ENCODE results near the gene LDLRAD4. TPM values are rescaled to one million over a fixed set of nuclear protein-coding genes. Genes with fewer than 3 reads are reported as not detected.
"Not testable (repeated sequence)": the region's sequence is repeated elsewhere in the genome, so short reads cannot be mapped to it uniquely, and the experiment has no call there.

Gene LDLRAD4
- polyA plus RNA-seq, 3 donors from 2014 or later, result 4.8 to 11.3 (median 9.6) TPM

- peak overlapping the region in 5 of 6 donors; percentile 31 to 95 (median 59) for H3K27ac Mint-ChIP-seq
- H3K27me3 Mint-ChIP-seq (ENCODE audit: low read depth in 3 of 3), result peaks cover 0 to 3% (median 2%) of the 10 kb centered on the region in 3 donors
- H3K9me3 Mint-ChIP-seq, result no peaks in the 10 kb centered on the region
- H3K36me3 Mint-ChIP-seq, result peaks cover under 1 to 6% (median 2%) of the 10 kb centered on the region in 3 donors
- peaks cover 25 to 56% of the 10 kb centered on the region in 2 donors for H3K4me1 Mint-ChIP-seq
- DNase-seq, result no peak
- H3K4me3 Mint-ChIP-seq, result no peak overlapping the region
Observed at GRCh38 chr18:13486284-13486683, 267.7 kb downstream of the LDLRAD4 start.

- H3K36me3 Mint-ChIP-seq, result peaks cover 4 to 9% (median 4%) of the 10 kb centered on the region in 3 donors
- DNase-seq, result no peak
- no peaks in the 10 kb centered on the region for H3K9me3 Mint-ChIP-seq
- peak overlapping the region; percentile 79 to 95 (median 90) for H3K27ac Mint-ChIP-seq
- peaks cover 22 to 52% of the 10 kb centered on the region in 2 donors for H3K4me1 Mint-ChIP-seq
- peaks cover 0 to 3% (median 2%) of the 10 kb centered on the region in 3 donors for H3K27me3 Mint-ChIP-seq (ENCODE audit: low read depth in 3 of 3)
- no peak overlapping the region for H3K4me3 Mint-ChIP-seq
Observed at GRCh38 chr18:13486686-13487085, 268.1 kb downstream of the LDLRAD4 start.

- Mint-ChIP-seq H3K4me3 (peak overlapping the region; percentile 3 to 60 (median 38)), H3K9me3 (no peaks in the 10 kb centered on the region), H3K27me3 (ENCODE audit: low read depth in 3 of 3) (peaks cover 0 to 3% (median 2%) of the 10 kb centered on the region in 3 donors), H3K36me3 (peaks cover 4 to 9% (median 5%) of the 10 kb centered on the region in 3 donors), H3K27ac (peak overlapping the region; percentile 79 to 95 (median 90)), H3K4me1 (peaks cover 20 to 46% of the 10 kb centered on the region in 2 donors)
- DNase-seq, result peak; percentile 60 to 69 (median 67)
Observed at GRCh38 chr18:13487237-13487636, 268.7 kb downstream of the LDLRAD4 start.

GRCh38 chr18:13488281-13488929 lies 269.8 kb downstream of the LDLRAD4 start:
- peak overlapping the region; percentile 57 to 95 (median 88) for H3K27ac Mint-ChIP-seq
- H3K36me3 Mint-ChIP-seq, result peaks cover 4 to 9% (median 8%) of the 10 kb centered on the region in 3 donors
- H3K9me3 Mint-ChIP-seq, result no peaks in the 10 kb centered on the region
- H3K4me3 Mint-ChIP-seq, result no peak overlapping the region
- peaks cover 0 to 2% (median 2%) of the 10 kb centered on the region in 3 donors for H3K27me3 Mint-ChIP-seq (ENCODE audit: low read depth in 3 of 3)
- H3K4me1 Mint-ChIP-seq, result peaks cover 20 to 34% of the 10 kb centered on the region in 2 donors
- DNase-seq, result no peak

DNA sequence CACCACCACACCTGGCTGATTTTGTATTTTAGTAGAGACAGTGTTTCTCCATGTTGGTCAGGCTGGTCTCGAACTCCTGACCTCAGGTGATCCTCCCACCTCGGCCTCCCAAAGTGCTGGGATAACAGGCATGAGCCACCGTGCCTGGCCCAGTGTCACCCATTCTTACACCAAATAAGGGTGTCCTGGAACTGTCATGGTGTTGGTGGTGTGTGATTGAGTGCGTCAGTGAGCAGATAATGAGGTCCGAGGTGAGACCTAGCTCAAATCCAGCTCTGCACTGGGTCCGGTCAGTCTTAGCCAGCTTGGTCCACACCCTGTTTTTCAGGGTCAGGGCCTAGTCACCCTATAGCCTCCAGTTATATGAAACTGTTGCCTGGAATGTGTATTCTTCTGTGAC lies 270.7 kb downstream of the LDLRAD4 start:
- DNase-seq; H3K27me3 Mint-ChIP-seq (ENCODE audit: low read depth in 3 of 3); H3K9me3 Mint-ChIP-seq; H3K4me3 Mint-ChIP-seq: not testable (repeated sequence)
- peaks cover 18 to 32% of the 10 kb centered on the region in 2 donors for H3K4me1 Mint-ChIP-seq
- H3K36me3 Mint-ChIP-seq, result peaks cover 4 to 13% (median 8%) of the 10 kb centered on the region in 3 donors
- H3K27ac Mint-ChIP-seq, result peak overlapping the region in 2 of 6 donors; percentile 69 to 71

DNA sequence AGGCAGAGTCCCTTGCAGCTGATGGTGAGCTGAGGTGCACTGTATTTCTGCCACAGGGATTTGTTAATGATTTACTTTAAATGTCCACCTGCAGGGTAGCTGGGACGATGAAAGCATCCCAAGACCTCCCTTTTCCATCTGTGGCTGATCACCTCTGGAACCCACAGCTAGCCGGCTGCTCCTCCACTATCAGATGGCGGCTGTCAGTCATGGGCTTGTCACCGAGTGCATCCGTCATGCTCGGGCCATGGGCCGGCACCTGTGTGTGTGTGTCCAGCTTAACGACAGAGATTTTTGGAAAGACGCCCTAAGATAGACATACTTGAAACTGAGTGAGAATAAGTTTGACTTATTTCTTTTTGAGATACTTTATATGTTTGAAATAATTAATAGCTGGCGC lies 272.6 kb downstream of the LDLRAD4 start:
- peaks cover 20 to 32% of the 10 kb centered on the region in 2 donors for H3K4me1 Mint-ChIP-seq
- H3K27me3 Mint-ChIP-seq (ENCODE audit: low read depth in 3 of 3), result peaks cover 0 to 2% (median 2%) of the 10 kb centered on the region in 3 donors
- H3K9me3 Mint-ChIP-seq, result no peaks in the 10 kb centered on the region
- no peak for DNase-seq
- H3K4me3 Mint-ChIP-seq, result no peak overlapping the region
- no peak overlapping the region for H3K27ac Mint-ChIP-seq
- peaks cover 4 to 16% (median 11%) of the 10 kb centered on the region in 3 donors for H3K36me3 Mint-ChIP-seq

- Mint-ChIP-seq H3K4me1 (peaks cover 13 to 29% of the 10 kb centered on the region in 2 donors), H3K9me3 (no peaks in the 10 kb centered on the region), H3K36me3 (peaks cover 4 to 16% (median 11%) of the 10 kb centered on the region in 3 donors), H3K27me3 (ENCODE audit: low read depth in 3 of 3) (peaks cover 0 to 2% (median 1%) of the 10 kb centered on the region in 3 donors), H3K4me3 (no peak overlapping the region), H3K27ac (no peak overlapping the region)
- no peak for DNase-seq
Observed at GRCh38 chr18:13492314-13492713, 273.8 kb downstream of the LDLRAD4 start.

- Mint-ChIP-seq H3K9me3 (no peaks in the 10 kb centered on the region), H3K4me3 (no peak overlapping the region), H3K27ac (no peak overlapping the region), H3K4me1 (peaks cover 6 to 21% of the 10 kb centered on the region in 2 donors), H3K36me3 (peaks cover 4 to 18% (median 11%) of the 10 kb centered on the region in 3 donors), H3K27me3 (ENCODE audit: low read depth in 3 of 3) (peaks cover 0 to 1% (median 0%) of the 10 kb centered on the region in 3 donors)
- DNase-seq, result no peak
Observed at GRCh38 chr18:13493079-13493478, 274.5 kb downstream of the LDLRAD4 start.

DNA sequence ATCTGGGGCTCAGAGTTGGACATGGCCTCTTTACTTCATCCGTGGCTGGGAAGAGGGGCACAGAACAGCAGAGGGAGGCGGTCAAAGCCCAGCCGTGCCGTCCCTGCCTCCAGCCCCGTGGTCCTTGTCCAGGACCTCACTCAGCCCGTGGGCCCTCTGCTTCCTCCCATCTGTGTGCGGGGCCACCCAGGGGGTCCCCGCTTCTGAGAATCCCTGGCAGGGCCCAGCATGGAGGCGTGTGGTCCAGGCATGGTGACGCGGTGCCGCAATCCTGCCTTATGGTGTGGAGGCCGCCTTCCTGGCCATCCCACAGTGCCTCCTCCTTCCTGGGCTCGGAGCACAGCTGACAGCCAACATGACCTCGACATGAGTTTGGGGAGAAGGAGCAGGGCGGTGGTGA lies 275.2 kb downstream of the LDLRAD4 start:
- no peak overlapping the region for H3K4me3 Mint-ChIP-seq
- peaks cover 4 to 18% (median 15%) of the 10 kb centered on the region in 3 donors for H3K36me3 Mint-ChIP-seq

DNA sequence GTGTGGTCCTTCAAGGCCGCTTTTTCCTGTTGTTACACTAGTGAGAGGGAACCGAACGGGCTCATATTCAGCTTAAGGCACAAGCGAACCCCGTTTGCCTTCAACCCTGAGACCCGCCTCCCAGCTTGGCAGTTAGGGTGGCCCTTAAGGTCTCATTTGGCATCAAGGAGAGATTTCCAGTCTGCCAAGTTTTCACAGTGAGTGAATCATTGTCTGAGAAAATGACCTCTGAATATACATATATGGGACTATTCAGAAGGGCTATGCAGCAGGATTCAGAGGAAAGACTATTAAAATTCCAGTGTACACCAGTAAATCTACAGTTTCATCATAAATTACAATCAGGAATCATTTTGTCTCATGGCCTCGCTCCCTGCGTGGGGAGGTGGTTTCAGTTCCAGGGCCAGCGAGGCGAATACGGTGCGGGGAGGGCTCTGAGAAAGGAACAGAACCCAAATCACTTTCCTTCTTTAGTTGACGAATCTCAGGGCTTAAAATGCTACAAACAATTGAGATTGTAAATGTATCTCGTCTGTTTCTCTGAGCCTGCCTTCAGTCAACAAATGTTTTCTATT lies 276.4 kb downstream of the LDLRAD4 start:
- H3K9me3 Mint-ChIP-seq, result no peaks in the 10 kb centered on the region
- no peak for DNase-seq
- H3K4me1 Mint-ChIP-seq, result peaks cover 6 to 14% of the 10 kb centered on the region in 2 donors
- peaks cover 16 to 27% (median 27%) of the 10 kb centered on the region in 3 donors for H3K36me3 Mint-ChIP-seq
- no peak overlapping the region for H3K4me3 Mint-ChIP-seq
- no peaks in the 10 kb centered on the region for H3K27me3 Mint-ChIP-seq (ENCODE audit: low read depth in 3 of 3)
- H3K27ac Mint-ChIP-seq, result peak overlapping the region in 1 of 6 donors; percentile 31

More for the DNA sequence above, 275.2 kb downstream of the LDLRAD4 start:
- Mint-ChIP-seq H3K9me3 (no peaks in the 10 kb centered on the region), H3K27me3 (ENCODE audit: low read depth in 3 of 3) (no peaks in the 10 kb centered on the region), H3K27ac (no peak overlapping the region), H3K4me1 (peaks cover 3 to 15% of the 10 kb centered on the region in 2 donors)
- DNase-seq, result no peak

DNA sequence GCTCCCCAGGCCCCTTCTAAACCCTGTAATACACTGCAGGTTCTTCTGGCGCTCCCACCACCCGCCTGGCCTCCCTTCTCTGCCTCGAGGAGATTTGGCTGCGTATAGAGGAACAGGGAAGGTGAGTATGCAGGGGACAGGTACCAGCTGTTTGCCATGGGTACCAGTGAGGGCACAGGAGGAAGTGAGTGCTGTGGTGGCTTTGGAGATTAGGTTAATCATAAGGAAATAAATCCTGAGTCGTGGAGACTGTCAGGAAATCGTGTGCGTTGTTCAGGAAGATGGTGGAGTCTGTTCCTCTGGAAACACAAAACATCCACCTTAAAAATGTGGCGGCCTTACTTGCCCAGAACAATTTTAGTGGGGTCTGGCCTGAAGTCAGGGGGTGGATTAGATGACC lies 277.4 kb downstream of the LDLRAD4 start:
- DNase-seq, result no peak
- Mint-ChIP-seq H3K27ac (peak overlapping the region in 1 of 6 donors; percentile 90), H3K27me3 (ENCODE audit: low read depth in 3 of 3) (no peaks in the 10 kb centered on the region), H3K9me3 (no peaks in the 10 kb centered on the region), H3K4me3 (no peak overlapping the region), H3K4me1 (peaks cover 6 to 14% of the 10 kb centered on the region in 2 donors), H3K36me3 (peaks cover 16 to 28% (median 27%) of the 10 kb centered on the region in 3 donors)

DNA sequence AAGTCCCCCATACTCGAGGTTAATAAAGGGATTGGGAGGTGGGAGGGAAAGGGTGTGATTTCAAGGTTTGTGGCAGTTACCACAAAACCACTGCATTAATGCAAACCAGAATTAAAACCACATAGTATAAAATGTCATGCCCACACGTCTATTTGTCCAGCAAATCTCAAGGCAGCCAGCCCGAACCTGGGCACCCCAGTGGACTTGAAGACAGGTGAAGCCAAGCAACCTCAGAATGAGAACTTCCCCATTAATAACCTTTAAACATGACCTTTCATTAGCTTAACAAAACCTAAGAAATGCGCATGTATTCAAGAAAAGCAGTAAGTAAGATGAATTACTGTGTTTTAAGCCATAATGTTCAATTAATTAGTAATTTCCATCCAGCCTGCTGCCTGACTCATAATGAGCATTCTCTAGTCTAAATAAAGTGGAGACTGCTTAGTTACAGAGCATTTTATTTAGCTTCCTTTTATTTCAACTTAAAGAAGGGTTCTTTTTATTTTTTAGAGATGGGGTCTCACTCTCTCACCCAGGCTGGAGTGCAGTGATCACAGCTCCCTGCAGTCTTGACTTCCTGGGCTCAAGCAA lies 278.2 kb downstream of the LDLRAD4 start:
- Mint-ChIP-seq H3K27me3 (ENCODE audit: low read depth in 3 of 3) (no peaks in the 10 kb centered on the region), H3K4me1 (peaks cover 7 to 14% of the 10 kb centered on the region in 2 donors), H3K27ac (no peak overlapping the region), H3K4me3 (no peak overlapping the region), H3K9me3 (no peaks in the 10 kb centered on the region), H3K36me3 (peaks cover 12 to 23% (median 23%) of the 10 kb centered on the region in 3 donors)
- no peak for DNase-seq

DNA sequence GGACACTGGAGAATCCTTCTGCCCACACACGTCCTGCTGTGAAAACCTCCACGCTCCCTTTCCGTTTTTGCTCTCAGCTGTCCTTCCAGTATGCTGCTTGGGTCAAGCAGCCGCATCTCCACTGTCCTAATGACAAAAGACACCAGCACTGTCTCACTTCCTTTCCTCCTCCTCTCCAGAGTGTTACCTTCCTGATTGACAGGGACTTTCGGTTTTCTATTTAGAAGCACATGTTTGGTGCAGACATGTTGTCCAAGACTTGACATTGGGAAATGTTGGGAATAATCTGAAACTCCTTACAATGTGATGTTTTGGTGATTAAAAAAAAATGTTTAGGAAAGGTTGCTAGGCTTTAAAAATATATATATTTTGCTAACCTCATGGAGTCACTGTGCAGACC lies 281.2 kb downstream of the LDLRAD4 start:
- no peak for DNase-seq
- Mint-ChIP-seq H3K4me1 (peaks cover 9 to 23% of the 10 kb centered on the region in 2 donors), H3K4me3 (no peak overlapping the region), H3K27ac (peak overlapping the region in 2 of 6 donors; percentile 20 to 90), H3K9me3 (no peaks in the 10 kb centered on the region), H3K27me3 (ENCODE audit: low read depth in 3 of 3) (peaks cover 0 to 3% (median 0%) of the 10 kb centered on the region in 3 donors), H3K36me3 (peaks cover 12 to 26% (median 19%) of the 10 kb centered on the region in 3 donors)

Data from immature natural killer cell (primary cell).